Natural killer cell (primary cell): ENCODE measurements around the gene SRP68. TPM values are rescaled to one million over a fixed set of nuclear protein-coding genes. Genes with fewer than 3 reads are reported as not detected.
"Not testable (repeated sequence)": the region's sequence is repeated elsewhere in the genome, so short reads cannot be mapped to it uniquely, and the experiment has no call there.

ENCODE experiments used
- ATAC-seq, 3 donors: fragments of 150-1000 bp in 2 of 3; fragments of 200-7000 bp in 1 of 3; cut with Tn5 transposase; 1 replicate in 1 of 3; 2 replicates in 2 of 3; pipeline ENCODE4 v1.10.0; 2021; ENCODE audit warnings: mild to moderate bottlenecking in 2 of 3, moderate library complexity in 2 of 3
- DNase-seq, 2 donors: peaks; one replicate each; pipeline versions ENCODE4 v3.0.0 to v3.0.0-alpha.2; 2013 to 2021; ENCODE audit warnings: mixed read lengths in 1 of 2
- H3K27ac ChIP-seq: one replicate; pipeline ENCODE4 v1.5.1; 2013; ENCODE audit warnings: mild to moderate bottlenecking, low read length
- H3K27me3 ChIP-seq: one replicate; pipeline ENCODE4 v1.6.1; 2013; ENCODE audit warnings: low read length; ENCODE audit not compliant: control insufficient read depth, insufficient read depth
- H3K36me3 ChIP-seq: one replicate; pipeline ENCODE4 v1.6.1; 2013; ENCODE audit warnings: low read length; ENCODE audit not compliant: control insufficient read depth, insufficient read depth
- H3K4me1 ChIP-seq: one replicate; pipeline ENCODE4 v1.6.1; 2013; ENCODE audit warnings: low read length; ENCODE audit not compliant: control insufficient read depth, insufficient read depth
- H3K4me3 ChIP-seq: one replicate; pipeline ENCODE4 v1.5.1; 2013; ENCODE audit warnings: low read length
- H3K9me3 ChIP-seq: one replicate; pipeline ENCODE4 v1.6.1; 2013; ENCODE audit warnings: low read length; ENCODE audit not compliant: control insufficient read depth, insufficient read depth
- H3K27ac Mint-ChIP-seq, 2 donors: one replicate each; pipeline ENCODE4 v1.8.0; 2022; ENCODE audit warnings: mild to moderate bottlenecking in 2 of 2, mixed read lengths in 2 of 2, moderate library complexity in 1 of 2
- H3K27me3 Mint-ChIP-seq, 2 donors: one replicate each; pipeline ENCODE4 v1.8.0; 2022; ENCODE audit warnings: low read depth in 2 of 2, mixed read lengths in 2 of 2
- H3K36me3 Mint-ChIP-seq: one replicate; pipeline ENCODE4 v1.8.0; 2022; ENCODE audit warnings: mixed read lengths
- H3K4me1 Mint-ChIP-seq, 2 donors: one replicate each; pipeline ENCODE4 v1.8.0; 2022; ENCODE audit warnings: mixed read lengths in 2 of 2
- H3K4me3 Mint-ChIP-seq: one replicate; pipeline ENCODE4 v1.8.0; 2022; ENCODE audit warnings: mild to moderate bottlenecking, moderate library complexity, mixed read lengths
- H3K9me3 Mint-ChIP-seq, 2 donors: one replicate each; pipeline ENCODE4 v1.8.0; 2022; ENCODE audit warnings: mixed read lengths in 2 of 2
- WGBS: methylation state at CpG from one replicate; pipeline ENCODE4 v1.1.7; 2013; ENCODE audit warnings: missing lambda C conversion rate; ENCODE audit not compliant: insufficient coverage; 5-methylcytosine and 5-hydroxymethylcytosine counted together
- intact Hi-C: fragments of 100-400 bp; cut with micrococcal nuclease; formaldehyde crosslinking; loops from one replicate; pipeline ENCODE4 v1.14.2; 2022
- total RNA-seq, 4 donors: library from RNA; stranded (reverse); fragments of 120-200 nt in 1 of 4; gene quantifications; one replicate each; pipeline versions ENCODE4 v1.2.3 to v1.2.4, GENCODE V29; 2013 to 2022
- TF ChIP-seq, protein P1 (sequence below): fragments of 200-600 bp; IDR thresholded peaks from one replicate; pipeline ENCODE4 v1.8.0; 2022; ENCODE audit warnings: antibody characterized with exemption

Gene SRP68
- total RNA-seq, 3 donors from 2014 or later (not counting 1 experiment from before 2014, with no cell fraction given) = 57.8 to 74.4 (median 70.7) TPM

DNA sequence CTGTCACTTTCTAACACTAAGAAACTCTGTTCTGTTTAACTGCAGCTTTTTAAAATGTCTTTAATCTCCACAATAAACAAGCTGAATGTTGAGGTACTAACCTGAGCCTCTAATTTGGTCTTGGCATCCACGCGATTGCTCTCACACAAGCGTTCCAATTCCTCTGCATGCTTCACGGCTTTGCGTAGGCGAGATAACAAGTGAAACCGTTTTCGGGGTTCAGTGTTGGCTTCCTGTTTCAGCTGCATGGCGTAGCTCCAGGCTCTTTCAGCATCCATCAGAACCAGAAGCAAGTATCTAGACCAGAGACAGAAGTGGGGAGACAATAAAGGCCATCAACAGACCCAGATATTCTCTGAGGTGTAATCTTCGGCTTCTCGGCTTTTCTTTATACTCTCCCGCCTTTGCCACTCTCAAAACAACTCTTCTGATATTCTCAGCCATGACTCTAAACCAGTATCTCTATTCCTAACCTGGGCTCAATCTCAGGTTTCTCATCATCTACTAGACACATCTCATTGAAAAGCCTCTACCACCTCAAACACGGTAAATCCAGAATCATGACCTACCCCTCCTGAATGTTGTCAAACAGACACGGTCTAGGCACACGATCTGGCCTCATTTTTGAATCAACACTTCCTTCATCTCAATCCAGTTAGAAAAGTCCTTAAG lies 8.3 kb downstream of the SRP68 start:
- Histone ChIP-seq H3K9me3 (no peaks in the 10 kb centered on the region), H3K27me3 (no peaks in the 10 kb centered on the region), H3K4me3 (no peak overlapping the region), H3K4me1 (no peaks in the 10 kb centered on the region), H3K36me3 (peaks cover 67% of the 10 kb centered on the region), H3K27ac (no peak overlapping the region)
- TF ChIP-seq, protein P1, sequence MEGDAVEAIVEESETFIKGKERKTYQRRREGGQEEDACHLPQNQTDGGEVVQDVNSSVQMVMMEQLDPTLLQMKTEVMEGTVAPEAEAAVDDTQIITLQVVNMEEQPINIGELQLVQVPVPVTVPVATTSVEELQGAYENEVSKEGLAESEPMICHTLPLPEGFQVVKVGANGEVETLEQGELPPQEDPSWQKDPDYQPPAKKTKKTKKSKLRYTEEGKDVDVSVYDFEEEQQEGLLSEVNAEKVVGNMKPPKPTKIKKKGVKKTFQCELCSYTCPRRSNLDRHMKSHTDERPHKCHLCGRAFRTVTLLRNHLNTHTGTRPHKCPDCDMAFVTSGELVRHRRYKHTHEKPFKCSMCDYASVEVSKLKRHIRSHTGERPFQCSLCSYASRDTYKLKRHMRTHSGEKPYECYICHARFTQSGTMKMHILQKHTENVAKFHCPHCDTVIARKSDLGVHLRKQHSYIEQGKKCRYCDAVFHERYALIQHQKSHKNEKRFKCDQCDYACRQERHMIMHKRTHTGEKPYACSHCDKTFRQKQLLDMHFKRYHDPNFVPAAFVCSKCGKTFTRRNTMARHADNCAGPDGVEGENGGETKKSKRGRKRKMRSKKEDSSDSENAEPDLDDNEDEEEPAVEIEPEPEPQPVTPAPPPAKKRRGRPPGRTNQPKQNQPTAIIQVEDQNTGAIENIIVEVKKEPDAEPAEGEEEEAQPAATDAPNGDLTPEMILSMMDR = no peak
- Mint-ChIP-seq H3K27me3 (no peaks in the 10 kb centered on the region), H3K4me1 (peaks cover 0 to 5% of the 10 kb centered on the region in 2 donors), H3K27ac (peak overlapping the region in 1 of 2 donors; percentile 42), H3K36me3 (peaks cover 11% of the 10 kb centered on the region), H3K4me3 (no peak overlapping the region), H3K9me3 (no peaks in the 10 kb centered on the region)
- DNase-seq (peak in 1 of 2 donors; percentile 71), ATAC-seq (no peak)
- intact Hi-C loops = no loop called here
- 79% methylated on average over 15 of the region's 15 CpGs for WGBS

DNA sequence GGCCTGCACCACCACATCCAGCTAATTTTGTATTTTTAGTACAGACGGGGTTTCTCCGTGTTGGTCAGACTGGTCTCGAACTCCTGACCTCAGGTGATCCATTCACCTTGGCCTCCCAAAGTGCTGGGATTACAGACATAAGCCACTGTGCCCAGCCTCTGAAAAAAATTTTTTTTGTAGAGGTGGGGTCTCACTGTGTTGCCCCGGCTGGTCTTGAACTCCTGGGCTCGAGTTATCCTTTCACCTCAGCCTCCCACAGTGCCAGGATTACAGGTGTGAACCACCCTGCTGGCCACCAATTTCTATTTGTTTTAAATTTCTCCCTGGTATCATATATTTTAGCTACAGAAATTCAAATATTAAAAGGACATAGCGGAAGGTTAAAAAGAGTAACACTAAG lies 14.1 kb downstream of the SRP68 start:
- H3K4me1 Mint-ChIP-seq, H3K4me1 ChIP-seq, H3K4me3 Mint-ChIP-seq, H3K27ac ChIP-seq, H3K27ac Mint-ChIP-seq, H3K4me3 ChIP-seq, intact Hi-C loops, H3K9me3 Mint-ChIP-seq, DNase-seq, H3K9me3 ChIP-seq, H3K27me3 ChIP-seq, ATAC-seq, H3K27me3 Mint-ChIP-seq: not testable (repeated sequence)
- H3K36me3 ChIP-seq = peaks cover 75% of the 10 kb centered on the region
- WGBS = 85% methylated on average over 6 of the region's 6 CpGs
- H3K36me3 Mint-ChIP-seq = peaks cover 14% of the 10 kb centered on the region

DNA sequence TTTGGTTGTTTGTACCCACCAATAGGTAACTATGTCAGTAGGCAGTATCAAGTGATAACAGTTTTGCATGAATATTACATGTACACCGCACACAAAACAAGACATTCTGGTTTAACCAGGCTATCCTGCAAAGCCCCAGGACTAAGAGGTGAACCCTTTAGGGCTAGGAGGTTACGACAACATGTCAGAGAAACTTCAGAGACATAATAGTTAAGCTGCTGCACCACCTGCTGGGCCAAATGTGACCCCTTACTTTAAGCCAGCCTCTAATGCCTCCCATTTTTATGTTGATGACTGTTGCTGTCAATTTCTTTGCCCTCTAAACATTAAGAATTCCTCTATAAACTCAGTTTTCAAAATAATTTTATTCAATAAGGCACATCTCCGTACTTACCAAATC lies 15.4 kb downstream of the SRP68 start:
- Mint-ChIP-seq H3K4me1 (no peaks in the 10 kb centered on the region), H3K4me3 (no peak overlapping the region), H3K27ac (no peak overlapping the region), H3K9me3 (no peaks in the 10 kb centered on the region), H3K27me3 (no peaks in the 10 kb centered on the region), H3K36me3 (peaks cover 14% of the 10 kb centered on the region)
- no peaks in the 10 kb centered on the region for H3K4me1 ChIP-seq
- peaks cover 77% of the 10 kb centered on the region for H3K36me3 ChIP-seq
- intact Hi-C loops = no loop called here
- no peaks in the 10 kb centered on the region for H3K9me3 ChIP-seq
- H3K27me3 ChIP-seq = no peaks in the 10 kb centered on the region
- ATAC-seq = no peak
- TF ChIP-seq, protein P1 = no peak
- peak in 1 of 2 donors; percentile 36 for DNase-seq
- 93% methylated on average over 3 of the region's 3 CpGs for whole genome bisulfite sequencing
- no peak overlapping the region for H3K27ac ChIP-seq
- H3K4me3 ChIP-seq = no peak overlapping the region

DNA sequence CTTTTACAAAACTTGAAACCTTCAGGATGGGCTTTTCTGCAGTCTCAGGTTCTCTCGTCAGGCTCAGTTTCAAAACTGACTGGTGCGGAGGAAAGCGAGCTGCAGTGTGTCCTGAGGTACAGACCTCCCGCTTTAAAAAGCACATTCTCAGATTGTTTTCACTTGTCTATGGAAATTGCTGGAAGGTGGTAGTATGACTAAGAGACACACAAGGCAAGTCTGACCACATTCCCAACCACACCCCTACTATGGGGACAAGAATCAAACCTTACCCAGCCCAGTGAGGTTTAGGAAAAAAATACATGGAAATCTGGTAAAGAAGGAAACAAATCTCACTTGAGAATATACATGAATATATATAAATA lies 18.2 kb downstream of the SRP68 start:
- Histone ChIP-seq H3K27me3 (no peaks in the 10 kb centered on the region), H3K9me3 (no peaks in the 10 kb centered on the region), H3K27ac (no peak overlapping the region), H3K36me3 (peaks cover 80% of the 10 kb centered on the region), H3K4me1 (no peaks in the 10 kb centered on the region), H3K4me3 (no peak overlapping the region)
- intact Hi-C loops = no loop called here
- H3K4me1 Mint-ChIP-seq = peaks cover 0 to 14% of the 10 kb centered on the region in 2 donors
- 97% methylated on average over 4 of the region's 4 CpGs for WGBS
- TF ChIP-seq, protein P1 = no peak
- no peak overlapping the region for H3K4me3 Mint-ChIP-seq
- peaks cover 27% of the 10 kb centered on the region for H3K36me3 Mint-ChIP-seq
- no peak overlapping the region for H3K27ac Mint-ChIP-seq
- H3K9me3 Mint-ChIP-seq = no peaks in the 10 kb centered on the region
- ATAC-seq = no peak
- no peaks in the 10 kb centered on the region for H3K27me3 Mint-ChIP-seq
- no peak for DNase-seq
